Colon (tissue), 2 donors: ENCODE data around the gene PARP15.

Experiments
- FAIRE-seq: peaks from 2 replicates; lab custom pipeline; 2012; peaks lifted over from hg19 to GRCh38; lab: Jason Lieb, UNC
- donor health status: control.
- donor health status: control.

The PARP15 gene

DNA sequence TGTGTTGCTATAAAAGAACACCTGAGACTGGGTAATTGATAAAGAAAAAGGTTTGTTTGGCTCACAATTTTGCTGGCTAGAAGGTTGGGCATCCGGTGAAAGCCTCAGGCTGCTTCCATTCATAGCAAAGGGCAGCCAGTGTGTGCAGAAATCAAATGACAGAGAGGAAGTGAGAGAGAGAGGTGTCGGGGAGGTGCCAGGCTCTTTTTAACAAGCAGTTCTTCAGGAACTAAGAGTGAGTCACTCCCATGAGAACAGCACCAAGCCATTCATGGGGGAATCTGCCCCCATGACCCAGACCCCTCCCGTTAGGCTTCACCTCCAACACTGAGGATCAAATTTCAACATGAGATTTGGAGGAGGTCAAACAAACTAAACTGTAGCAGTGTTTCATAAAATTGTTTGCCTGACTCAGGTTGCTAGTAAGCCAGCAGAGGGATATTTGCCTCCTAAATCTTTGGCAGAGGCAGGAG, 4.5 kb upstream of the PARP15 start:
- no peak for FAIRE-seq

DNA sequence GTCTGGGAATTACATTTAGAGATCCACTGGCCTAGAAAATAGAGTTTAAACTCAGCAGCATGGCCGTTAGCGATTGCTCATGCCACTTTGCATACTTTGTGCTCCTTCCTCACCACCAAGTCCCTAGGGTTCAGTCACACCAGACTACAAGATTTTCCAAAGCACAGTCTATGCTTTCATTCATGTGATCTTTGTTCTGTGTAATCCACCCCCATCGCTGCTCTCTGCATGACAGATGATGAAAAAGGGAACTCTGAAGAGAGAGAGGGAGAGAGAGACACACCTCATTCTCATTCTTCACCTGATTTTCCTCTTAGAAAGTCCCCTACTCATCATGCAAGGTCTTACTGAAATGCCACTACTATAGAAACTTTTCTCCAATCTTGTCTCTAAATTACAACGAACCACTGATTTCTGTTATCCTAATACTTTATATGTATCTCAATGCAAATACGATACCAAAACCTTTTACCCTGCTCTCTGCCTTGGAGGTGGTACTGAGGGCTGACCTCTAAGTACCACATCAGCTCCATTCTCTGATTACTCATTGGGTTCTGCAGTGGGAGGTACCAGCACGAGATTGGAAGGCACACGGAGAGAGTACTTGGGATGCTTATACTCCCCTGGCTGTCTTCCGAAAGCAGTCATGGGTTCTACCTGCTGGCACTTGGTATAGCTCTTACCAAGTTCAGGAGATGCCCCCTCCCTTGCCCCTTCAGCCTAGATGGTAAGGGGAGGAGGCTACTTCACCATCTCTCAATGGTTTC, 1.1 kb upstream of the PARP15 start:
- FAIRE-seq = no peak

DNA sequence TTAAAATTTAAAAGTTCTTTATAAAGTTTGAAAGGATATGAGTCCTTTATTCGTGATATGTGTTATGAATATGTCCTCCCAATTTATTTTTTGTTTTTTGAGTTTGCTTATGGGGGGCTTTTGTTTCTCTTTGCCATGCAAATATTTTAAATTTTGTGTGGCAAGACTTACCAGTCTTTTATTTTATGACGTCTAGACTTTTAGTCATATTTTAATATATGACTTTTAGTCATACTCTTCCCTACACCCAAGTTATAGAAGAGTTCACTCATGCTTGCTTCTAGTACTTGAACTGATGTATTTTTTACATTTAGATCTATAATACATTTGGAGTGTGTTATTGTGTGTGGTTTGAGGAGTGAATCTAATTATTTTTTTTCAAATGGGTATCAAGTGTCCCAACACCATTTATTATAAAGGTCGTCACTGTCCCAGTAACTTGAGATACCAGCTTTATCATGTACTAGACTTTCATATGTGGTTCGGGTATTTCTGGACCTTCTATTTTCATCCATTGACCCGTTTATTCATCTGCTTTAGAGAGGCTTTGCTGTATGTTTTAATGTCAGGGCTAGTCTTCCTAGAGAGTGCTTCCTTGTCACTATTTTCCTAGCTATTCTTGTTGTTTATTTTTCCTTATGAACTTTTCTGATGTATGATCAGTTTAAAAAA, 755 bp downstream of the PARP15 start:
- no peak for FAIRE-seq

DNA sequence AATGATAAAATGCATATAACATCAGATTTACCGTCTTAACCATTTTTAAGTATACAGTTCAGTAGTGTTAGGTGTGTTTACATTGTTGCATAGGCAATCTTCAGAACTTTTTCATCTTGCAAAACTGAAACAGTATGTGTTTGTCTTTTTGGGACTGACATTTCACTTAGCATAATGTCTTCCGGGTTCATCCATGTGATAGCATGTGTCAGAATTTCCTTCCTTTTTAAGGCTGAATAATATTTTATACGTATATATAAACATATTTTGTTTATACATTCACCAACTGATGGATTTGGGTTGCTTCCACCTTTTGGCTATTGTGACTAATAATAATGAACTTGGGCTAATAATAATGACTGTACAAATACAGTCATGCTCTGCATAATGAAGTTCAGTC, 3.0 kb downstream of the PARP15 start:
- FAIRE-seq = no peak

GRCh38 chr3:122581622-122582021, 4.2 kb downstream of the PARP15 start:
- FAIRE-seq = no peak

DNA sequence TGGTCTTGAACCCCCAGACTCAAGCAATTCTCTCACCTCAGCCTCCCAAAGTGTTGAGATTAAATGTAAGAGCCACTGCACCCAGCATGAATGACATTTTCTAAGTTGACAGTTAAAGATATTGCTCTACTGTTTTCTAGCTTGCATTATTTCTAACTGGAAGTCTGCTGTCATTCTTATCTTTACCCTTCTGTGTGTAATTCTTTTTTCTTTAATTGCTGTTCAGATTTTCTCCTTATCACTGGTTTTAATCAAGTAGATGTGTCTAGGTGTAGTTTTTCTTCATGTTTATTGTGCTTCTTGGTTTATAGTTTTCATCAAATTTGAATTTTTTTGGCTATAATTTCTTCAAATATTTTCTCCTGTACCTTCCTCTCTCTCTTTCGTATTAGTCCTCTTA, 4.9 kb downstream of the PARP15 start:
- FAIRE-seq = no peak

- no peak for FAIRE-seq
Observed at GRCh38 chr3:122586098-122586497, 8.6 kb downstream of the PARP15 start.

GRCh38 chr3:122586773-122587485, 9.5 kb downstream of the PARP15 start:
- no peak for FAIRE-seq

DNA sequence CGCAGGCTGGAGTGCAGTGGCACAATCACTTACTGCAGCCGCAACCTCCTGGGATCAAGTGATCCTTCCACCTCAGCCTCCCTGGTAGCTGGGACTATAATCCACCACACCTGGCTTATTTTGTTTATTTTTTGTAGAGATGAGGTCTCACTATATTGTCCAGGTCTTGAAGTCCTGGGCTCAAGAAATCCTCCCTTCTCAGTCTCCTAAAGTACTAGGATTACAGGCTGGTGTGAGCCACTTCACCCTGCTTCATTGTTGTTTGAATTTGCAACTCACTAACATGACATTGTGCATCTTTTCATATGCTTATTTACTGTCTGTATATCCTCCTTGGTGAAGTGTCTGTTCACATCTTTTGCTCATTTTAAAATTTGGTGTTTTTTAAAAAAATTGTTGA, 10.1 kb downstream of the PARP15 start:
- FAIRE-seq = no peak

- no peak for FAIRE-seq
Observed at GRCh38 chr3:122589297-122589696, 11.8 kb downstream of the PARP15 start.

- no peak for FAIRE-seq
Observed at GRCh38 chr3:122590610-122591009, 13.2 kb downstream of the PARP15 start.

DNA sequence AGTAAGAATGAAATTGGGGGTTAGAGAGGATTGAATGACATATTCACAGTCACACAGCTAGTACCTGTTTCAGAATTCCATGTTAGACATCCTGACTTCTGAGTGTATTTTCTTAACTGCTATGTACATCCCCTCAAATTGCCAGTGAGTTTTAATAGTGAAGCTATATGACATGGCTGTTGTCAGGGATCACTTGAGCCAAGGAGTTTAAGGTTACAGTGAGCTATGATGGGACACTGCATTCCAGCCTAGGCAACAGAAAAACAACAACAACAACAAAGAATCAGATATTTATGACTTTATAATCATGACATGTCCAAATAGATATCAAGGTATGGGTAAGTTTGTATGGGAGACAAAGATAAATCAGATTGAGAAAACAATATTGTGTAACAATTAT, 16.6 kb downstream of the PARP15 start:
- no peak for FAIRE-seq

DNA sequence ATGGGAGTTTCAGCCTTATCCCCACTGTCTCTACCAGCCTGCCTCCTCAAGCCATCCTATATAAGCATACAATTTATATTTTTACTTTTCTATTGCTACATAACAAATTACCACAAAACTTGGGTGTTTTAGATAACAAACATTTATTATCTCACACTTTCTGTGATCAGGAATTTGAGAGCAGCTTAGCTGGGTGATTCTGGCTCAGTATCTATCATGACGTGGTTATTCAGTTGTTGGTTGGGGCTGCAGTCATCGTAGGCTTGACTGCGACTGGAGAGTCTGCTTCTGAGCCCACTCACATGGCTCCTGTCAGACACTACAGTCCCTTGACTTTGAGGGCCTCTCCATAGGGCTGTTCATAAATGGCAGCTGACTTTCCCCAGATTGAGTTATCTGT, 20.7 kb downstream of the PARP15 start:
- FAIRE-seq = no peak

GRCh38 chr3:122598556-122598955, 21.1 kb downstream of the PARP15 start:
- FAIRE-seq = no peak

GRCh38 chr3:122602011-122602710, 24.7 kb downstream of the PARP15 start:
- FAIRE-seq = no peak

DNA sequence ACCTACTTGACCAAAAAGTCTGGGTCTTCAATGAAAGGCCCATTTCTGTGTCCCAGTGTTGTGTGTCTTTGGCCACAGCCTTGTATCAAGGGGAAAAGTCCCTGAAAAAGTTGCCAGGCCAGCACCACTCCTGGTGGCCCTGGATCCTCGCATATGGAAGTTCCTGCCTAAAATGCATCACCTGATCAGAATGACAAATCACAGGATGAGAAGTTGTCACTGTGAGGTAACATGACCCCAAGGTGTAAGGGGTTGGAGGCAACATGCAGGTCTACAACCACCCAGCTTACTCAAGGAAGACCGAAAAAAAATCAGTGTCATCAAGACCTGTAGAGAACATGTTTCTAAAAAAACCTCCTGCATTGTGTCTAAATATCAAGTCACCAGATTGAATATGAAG, 25.6 kb downstream of the PARP15 start:
- no peak for FAIRE-seq

DNA sequence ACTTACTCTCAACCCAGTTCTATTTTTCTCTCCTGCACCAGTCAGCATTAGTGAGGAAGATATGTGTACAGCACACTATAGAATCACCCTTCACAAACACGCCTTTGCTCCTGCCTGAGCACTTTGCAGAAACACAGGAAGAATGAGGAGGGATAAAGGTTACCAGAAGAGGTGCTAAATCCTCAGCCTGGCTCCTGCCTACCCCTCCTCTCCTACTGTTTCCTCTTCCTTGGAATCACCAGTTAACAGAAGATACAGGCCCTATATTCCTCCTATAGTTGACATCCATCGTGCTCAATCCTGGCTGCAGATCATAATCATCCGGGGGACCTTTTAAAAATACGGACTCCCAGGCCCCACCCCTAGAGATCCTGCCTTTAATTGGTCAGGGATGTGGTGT, 28.9 kb downstream of the PARP15 start:
- no peak for FAIRE-seq

- FAIRE-seq = no peak
Observed at GRCh38 chr3:122608916-122609315, 31.5 kb downstream of the PARP15 start.

DNA sequence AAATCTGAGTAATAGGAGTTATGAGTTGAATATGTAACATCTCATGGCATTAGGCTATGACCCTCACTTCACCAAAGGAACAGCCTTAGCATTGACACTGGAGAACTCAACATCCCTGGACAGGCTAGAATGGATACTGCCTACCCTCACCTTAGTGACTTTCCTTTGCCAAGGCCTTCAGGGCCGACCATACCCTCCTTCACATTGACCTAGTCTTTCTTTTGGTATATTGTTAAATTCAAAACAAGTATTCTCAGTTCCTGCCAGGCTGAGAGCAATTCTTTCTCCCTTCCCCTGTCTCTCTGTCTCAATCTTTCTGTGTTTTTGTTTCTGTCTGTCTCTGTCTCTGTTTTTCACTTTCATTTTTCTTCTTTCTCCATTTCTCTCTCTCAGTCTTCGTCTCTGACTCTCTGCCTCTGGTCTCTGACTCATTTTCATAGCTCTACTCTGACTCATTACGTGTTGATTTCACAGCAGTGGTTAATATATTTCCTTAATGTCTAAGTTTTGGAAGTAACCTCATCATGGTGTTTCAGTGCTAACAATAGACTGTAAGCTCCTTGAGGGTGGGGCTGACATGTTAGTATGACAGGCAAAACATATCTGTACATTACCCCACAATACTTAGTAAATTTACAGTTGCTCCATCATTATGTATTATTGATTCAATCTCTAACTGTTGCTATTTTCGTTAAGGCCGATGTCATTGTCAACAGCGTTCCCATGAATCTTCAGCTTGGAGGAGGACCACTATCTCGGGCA, 32.5 kb downstream of the PARP15 start:
- no peak for FAIRE-seq

DNA sequence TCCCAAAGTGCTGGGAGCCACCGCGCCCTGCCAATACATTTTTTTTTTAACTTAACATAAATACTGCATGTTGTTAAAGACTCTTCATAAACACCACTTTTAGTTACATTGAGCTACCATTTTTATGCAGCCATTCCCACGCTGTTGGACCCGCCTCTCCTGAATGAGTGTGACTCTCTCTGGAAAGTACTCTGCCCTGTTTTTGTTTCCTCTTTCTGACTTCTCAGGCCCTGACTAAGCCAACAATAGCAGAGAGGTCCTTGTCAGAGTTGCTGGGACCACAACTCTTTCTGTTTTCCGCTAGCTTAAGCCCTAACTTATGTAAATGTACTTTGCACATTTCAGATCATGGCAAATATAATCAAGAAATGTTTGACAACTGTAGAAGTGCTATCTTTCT, 35.2 kb downstream of the PARP15 start:
- FAIRE-seq = no peak

GRCh38 chr3:122615303-122615702, 37.9 kb downstream of the PARP15 start:
- no peak for FAIRE-seq

- no peak for FAIRE-seq
Observed at GRCh38 chr3:122618614-122619013, 41.2 kb downstream of the PARP15 start.
